ENCODE measurements around the gene CYP27B1.

The CYP27B1 gene

DNA sequence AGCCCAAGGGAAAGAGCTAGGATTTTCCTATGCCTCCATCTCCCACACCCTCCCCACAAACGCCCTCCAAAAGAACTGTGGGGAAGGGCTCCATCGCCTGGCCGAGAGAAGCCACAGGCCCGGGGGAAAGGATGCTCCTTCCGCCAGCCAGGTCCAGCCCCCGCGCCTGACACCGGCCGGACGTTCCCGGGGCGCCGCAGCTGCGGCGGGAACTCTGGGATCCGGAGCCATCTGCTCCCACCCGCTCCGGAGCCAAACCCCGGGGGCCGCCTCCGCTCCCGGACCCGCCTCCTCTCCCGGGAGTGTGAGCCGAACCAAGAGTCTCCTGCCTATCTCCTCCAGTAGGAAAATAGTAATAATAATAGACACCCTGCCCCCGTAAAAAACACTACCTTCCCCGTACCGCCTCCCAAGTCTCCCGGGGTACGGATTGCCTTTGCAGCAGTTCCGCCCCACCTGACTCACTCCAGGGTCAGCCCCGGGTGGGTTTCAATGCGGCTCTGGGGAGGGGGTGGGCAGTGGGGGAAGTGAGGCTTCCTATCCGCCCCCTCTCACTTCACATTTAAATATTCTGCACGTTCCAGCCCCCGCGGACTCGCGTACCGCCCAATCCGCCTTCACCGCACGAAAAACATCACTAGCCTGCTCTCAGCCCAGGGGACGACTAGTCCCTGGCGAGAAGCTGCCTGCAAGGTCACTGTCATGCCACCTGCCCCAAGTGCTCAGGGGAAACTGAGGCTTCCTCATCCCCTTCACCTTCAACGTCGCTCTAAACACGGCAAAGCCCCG is 30.7 kb downstream of the CYP27B1 start:
- no peak for DNase-seq (ENCODE audit: low read depth)

DNA sequence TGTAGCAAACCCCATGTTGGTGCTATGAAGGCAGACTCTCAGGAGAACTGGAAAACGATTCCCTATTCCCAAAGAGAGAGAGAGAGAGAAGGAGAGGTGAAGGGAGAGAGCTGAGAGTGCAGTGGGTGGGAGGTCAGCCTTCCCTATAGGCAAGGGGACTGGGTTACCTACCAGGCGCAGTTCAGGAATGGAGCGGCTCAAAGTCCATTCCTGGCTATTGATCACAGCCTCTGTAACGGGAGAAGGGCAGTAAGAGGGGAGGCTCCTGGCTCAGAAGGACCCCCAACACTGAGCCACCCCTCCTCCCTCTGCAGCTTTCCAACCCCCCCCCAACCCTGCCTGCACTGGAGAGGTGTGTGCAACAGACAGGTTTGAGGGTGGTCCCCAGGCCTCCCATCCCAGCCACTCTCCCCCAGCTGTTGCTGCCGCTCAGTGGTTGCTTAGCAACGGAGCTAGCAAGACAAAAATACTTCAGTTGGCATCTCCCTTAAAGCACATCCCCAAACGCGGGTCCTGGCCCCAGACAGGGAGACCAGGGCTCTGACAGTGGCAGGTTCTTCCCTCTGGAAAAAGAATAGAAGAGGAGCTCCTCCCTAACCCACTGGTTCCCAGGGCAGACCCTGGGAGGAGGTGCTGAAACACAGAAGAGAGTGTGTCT is 31.6 kb downstream of the CYP27B1 start:
- no peak for DNase-seq (ENCODE audit: low read depth)

DNA sequence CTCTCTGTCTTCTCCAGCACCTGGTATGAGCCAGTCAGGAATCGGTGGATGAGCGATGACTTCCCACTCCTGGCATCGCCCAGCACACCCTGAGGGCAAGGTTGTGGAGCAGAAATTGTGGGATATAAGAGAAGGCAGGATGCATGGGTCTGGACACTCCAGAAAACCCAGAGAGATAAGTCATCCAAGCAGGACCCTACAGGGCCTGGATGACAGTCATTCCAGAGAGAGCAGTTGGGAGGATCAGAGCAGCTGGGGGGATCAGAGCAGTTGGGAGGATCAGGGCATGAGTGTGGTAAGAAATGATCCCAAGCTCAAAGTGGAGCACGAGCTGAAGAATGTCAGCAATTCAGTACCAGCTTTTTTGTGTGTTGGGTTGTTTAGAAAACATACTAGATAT is 32.3 kb downstream of the CYP27B1 start:
- no peak for DNase-seq (ENCODE audit: low read depth)

DNA sequence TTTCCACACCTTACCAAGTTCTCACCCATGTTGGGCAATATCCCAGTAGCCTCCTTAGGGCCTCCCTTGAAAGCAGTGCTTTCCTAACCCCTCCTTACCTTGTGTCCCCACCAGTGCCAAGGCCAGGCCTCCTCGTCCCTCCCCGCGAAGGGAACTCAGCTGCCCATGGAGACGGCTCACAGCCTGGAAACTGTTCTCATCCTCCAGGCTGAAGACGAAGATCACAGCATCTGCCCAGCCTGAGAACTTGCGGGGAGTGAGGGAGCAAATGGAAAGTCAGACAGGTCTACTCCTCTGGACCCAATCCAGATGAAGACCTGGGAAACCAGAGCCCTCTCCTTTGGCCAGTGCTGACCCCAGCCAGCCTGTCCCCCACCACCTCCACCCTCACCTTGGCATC is 33.0 kb downstream of the CYP27B1 start:
- DNase-seq (ENCODE audit: low read depth), result no peak

DNA sequence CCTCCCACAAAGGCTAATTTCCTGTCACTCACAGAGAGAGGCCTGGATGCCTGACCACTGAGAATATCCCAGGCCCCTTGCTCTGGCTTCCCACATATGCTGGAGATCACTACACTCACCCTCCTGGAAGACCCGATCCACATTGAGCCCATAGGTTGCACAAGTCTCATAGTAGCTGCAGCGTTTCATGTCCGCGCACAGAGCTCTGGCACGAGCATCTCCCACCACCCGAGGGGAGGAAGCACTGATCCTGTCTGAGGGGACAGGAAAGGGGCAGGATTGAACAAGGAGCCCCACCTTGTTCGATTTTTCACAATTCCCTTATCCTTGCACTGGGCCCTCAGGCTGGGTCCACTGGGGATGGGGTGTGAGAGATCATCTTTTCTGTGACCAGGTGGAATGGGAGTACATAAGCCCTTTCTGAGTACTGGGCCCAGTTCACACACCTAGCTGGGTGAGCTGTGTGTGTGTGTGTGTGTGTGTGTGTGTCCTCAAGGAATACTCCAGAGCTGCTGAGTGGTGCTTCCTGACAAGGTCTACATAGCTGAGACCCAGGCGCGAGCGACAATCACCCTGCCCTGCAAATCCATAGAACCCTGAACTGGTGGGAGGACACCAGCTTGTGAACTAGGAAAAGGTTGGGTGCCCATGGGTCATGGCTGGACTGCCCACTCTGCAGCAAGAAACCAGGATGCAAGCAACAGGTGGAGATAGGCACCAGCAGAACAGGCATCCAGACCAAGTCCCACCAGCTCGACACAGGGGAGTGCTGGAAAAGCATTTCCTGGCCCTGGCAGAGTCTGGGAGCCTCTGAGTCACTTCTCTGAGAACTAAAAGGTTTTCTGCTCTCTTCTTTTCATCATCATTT is 33.9 kb downstream of the CYP27B1 start:
- DNase-seq (ENCODE audit: low read depth), result no peak

DNA sequence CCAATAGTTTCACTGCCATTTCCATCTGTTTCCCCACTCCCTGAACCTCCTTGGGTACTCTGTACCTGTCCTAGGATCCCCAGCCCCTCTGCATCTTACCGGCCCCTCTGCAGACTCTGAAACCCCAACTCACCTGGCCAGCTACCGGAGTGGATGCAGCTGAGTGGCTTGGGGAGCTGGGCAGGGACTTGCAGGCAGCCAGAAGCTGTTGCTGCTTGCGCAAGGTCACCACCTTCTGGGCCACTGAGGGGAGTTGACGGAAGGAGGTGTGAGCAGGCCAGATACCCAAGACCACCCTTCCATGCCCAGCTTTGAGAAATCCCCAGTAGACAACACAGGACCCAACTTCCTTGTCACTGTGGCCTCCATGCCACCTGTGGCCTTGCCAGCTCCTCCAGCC is 34.6 kb downstream of the CYP27B1 start:
- no peak for DNase-seq (ENCODE audit: low read depth)

DNA sequence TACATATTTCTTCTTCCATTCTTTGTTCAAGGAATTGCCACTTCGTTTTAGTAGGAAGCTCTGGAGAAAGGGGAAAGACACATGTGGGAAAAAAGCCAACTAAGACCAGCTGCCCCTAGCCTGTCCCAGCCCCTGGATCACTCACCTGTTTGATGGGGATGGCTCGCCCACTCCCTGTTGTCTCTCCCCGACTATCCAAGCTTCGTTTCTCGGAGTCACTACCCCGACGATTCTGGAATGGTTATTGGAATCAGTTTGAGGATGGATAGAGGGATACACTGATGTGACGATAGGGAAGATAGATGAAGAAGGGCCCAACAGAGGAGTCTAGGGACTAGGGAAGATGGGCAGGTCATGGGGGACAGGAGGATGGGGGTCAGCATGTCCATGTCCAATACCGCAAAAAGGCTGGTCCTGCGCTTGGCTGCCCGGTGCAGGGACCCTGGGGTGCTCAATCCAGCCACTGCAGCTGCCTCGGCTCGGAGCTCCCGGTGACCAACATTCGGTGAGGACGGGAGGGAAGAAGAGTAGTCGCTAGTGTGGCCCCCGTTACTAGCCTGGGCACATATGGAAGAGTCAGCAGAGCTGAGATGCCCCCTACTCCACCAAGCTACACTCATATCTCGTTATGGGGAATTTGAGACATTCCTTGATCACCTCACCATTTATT is 35.3 kb downstream of the CYP27B1 start:
- no peak for DNase-seq (ENCODE audit: low read depth)

DNA sequence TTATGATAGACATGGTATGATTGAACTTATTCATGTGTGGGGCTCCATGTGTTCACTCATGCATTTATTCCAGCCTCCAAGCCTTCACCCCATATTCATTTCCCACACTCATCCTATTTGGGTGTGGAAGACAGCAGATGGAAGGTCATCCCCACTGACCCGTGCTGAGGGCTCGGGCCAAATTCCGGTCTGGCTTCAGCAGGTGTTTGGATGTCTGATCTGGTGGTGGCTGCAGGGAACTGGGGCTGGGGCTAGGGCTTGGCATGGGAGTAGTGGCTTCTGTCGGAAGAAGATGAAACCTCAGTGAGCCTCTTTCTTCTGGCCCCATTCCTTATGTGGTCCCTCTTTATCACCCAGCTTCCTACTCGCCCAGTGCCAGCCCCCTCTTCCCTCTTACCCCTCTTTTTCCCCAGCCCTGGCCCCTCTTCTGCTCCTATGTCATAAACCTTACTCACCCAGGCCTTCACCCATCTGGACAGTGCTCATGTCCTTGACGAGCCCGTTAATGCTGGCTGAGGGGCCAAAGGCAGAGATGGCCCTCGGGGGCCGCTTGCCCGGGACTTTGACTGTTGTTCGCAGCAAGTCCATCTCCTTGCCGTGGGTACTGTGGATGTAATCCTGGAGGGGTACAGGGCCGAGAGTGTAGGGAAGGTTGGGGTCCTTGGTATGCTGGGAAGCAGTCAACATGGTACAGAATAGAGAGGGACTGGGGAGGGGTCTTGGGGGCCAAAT is 36.4 kb downstream of the CYP27B1 start:
- DNase-seq (ENCODE audit: low read depth), result no peak

DNA sequence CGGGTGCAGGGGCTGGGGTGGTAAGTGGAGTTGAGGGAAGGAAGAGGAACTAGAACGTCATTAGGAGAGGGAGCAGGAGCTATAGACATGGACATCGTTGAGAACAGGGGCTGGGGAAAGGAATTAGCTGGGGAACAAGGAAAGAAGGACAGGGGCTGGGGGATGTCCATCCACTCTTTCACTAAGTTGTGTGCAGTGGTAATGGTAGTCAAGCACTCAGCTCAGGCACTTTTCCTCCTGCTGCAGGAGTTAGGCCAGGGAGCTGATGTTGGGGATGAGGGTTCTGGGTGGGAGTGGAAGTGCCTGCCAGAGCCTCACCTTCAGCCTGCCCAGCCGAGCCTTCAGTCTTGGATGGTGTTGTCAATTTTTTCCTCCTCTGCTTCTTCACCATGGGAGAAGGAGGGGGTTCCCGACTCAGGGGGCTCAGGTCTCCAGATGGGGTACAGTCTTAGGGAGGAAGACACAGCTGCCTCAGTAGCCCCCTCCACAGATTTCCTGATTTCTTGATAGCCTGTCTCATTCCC is 37.5 kb downstream of the CYP27B1 start:
- no peak for DNase-seq (ENCODE audit: low read depth)

DNA sequence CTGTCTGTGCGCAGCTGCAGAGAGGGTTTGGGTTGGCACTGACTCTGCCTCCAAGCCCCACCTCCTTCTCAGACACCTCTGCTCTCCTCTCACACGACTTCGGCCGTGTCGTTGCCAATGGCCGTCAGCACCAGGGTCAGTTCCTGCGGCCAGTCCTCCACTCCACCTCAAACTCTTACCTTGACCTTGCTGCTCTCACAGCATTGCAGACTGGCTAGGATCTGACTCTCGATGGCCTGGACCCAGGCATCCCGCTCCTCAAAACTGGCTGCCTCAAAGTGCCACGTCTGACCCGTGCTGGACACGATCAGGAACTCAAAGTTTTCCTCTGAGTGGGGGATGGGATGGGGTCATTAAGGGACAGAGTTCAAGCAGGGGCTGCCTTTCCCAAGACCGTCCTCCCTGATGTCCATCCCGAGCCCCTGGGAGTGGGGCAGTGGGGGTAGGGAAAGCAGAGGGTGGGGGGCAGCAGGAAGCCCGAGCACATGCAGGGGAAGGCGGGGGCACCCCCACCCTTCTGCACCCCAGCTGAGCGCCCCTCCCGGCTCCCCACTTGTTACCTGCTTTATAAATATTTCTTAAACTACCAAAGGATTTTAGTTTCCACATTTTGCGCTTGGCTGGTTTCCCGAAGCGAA is 39.0 kb downstream of the CYP27B1 start:
- no peak for DNase-seq (ENCODE audit: low read depth)

DNA sequence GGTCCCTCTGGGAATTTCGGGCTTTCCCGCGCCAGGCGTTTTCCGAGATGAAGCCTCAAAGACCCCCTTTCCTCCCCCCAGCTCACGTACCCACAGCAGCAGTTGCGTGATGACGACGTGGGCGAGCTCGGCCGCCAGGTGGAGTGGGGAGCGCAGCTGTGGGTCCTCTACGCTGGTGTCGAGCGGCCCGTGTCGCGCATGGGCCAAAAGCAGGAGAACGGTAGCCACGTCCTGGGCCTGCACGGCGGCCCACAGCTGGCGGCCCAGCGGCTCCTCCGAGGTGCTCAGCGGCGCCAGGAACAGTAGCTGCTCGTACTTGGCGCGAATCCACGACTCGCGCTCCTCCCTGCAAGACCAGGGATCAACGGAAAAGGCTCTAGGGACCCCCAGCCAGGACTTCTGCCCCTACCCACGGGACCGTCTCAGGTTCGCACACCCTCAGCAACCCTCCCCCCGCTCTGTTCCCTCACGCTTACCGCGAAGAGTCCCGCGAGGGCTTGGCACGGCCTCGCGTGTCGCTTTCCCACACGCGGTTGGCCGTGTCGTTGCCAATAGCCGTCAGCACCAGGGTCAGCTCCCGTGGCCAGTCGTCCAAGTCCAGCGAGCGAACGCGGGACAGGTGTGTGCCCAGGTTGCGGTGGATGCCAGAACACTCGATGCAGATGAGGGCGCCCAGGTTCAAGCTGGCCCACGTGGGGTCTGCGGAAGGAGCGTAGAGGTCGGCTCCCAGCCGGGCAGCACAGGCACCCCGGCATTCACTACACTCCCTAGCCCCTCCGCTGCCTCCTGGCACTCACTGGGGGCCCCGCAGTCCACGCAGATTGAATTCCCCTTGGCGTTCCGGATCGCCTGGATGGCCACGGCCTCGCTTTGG is 39.8 kb downstream of the CYP27B1 start:
- DNase-seq (ENCODE audit: low read depth), result no peak

DNA sequence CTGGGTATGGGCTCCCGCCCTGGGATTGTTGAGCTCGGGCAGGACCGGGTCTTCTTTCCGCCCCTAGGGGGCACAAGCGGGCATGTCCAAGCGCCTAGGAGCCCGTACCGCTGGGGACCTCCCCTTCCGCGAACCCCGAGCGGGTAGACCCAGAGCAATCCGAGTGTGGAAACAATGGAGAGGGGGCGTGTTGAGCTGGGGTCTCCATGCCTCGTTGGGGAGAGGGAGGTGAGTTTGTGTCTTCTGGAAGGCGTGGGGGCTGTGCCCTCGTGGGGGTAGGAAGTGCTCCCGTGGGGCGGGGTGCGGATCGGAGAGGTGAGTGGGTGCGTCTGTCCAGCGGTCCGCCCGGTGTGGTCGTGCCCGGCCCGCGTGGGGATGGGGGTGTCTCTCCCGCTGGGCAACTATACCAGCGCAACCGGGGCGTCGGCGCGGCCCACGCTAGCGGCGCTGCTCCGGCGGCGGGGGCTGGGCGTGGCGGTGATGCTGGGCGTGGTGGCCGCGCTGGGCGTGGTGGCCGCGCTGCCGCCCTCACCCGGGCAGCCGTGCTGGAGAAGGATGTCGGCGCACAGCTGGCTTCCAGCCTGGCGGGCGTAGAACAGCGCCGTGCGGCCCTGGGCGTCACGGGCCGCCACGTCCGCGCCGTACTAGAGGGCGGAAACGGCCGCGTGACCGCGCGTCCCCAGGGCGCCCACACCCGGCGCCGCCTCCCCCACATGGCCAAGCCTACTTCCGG is 40.6 kb downstream of the CYP27B1 start:
- no peak for DNase-seq (ENCODE audit: low read depth)

DNA sequence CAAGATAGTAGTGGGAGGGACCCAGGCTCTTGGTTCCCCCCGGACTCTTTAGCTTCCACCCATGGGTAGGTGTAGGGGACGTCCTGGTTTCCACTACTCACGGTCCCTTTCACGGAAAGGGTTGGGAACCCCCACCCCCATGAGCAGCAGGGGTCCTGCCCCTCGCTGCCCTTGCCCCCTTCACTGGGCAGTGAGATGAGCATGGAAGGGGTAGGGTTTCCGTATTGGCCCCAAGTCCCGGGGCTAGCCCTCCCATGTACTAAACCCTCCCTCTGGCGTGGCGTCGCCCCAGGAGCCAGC is 41.1 kb downstream of the CYP27B1 start:
- DNase-seq (ENCODE audit: low read depth), result no peak

DNA sequence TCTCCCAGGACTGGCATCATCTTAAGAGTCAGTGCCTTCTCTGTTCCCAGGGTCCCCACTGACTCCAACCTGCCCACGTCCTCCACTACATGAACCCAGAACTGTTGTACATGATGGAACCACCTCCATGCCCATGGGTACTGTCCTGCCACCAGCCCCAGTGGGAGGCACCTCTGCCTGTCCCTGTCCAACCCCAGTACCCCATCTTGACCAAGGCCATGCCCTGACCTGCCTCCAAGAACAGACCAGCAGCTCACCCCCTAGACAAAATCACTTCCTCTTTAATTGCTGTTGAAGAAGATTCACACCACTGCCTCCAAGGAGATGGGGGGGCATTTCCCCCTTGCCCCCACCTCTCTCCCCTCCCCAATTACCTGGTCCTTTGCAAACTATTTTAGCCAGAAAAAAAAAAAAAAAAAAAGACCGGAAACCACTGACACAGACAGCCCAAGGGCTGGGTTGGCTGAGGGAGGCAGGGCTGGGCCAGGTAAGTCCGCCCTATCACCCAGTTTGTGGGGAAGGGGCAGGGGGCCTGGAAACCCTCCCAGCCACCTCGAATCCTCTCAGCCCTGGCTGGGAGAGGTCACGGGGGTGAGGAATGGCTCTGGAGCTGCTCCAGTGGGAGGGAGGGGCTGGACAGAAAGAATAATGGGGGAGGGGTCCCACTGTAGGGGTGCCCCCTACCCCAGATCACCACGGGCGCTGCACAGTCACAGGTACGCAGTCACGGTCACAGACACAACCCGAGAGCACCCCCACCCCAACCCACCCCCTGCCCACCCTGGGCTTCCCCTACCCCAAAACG is 41.7 kb downstream of the CYP27B1 start:
- DNase-seq (ENCODE audit: low read depth), result no peak

DNA sequence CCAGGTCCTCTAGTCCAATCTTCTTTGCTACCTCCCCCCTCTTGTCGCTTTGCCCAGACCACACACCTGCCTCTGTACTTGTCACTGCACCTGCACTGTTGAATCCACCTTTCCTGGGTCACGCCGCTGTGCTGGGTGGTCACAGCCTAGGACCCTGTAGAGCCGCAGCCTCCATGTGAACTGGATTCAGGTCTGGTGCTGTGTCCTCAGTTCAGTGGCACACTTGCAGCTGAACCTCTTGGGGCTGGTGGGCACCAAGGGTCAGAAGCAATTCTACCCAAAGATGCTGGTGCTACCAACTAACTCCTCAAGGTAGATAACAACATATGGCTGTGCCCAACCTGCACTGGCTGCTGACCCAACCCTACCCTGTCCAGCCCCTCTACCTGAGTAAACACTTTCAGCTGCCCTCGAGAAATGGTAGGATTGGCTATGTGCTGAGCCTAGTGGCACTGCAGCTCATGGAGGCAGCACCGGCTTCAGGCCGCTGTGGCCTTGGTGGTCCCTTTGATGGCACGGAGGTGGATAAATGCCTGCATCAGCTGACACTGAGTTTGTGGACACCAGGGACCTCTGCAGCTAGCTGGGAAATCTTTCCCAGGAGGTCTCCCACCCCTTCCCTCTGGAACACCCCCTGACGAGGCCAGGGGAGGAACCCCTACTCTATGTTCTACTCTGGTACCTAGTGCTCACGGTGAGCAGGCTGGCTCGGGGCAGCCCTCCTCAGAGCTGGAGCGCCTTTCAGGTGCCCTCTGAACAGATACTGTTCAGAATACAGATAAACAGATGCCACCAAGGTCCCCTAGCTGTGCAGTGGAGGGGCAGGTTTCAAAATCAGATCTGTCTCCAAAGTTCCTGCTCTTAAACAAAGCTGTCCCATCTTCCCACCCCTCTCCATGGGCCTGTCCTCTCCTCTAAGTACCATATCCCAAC is 42.6 kb downstream of the CYP27B1 start:
- no peak for DNase-seq (ENCODE audit: low read depth)

DNA sequence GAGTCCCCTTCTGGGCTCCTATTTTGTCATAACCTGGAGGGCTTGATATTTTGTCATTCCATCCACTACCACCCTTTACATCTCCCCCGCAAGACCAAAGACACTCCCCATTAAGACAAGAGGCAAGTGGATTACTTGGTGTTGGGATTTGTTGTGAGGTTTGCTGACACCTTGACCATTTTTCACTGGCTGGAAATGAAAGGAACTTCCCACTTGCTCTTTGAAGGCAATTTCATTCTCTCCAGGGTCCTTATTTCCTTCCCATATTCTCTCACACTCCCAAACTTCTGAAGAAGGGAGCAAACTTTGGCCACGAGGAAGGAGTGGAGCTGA is 43.3 kb downstream of the CYP27B1 start:
- DNase-seq (ENCODE audit: low read depth), result no peak

All from activated T-helper 9 cell treated with anti-CD3 and anti-CD28 coated beads, Interleukin-2, amount 50 U/mL, for 16 hours (primary cell).